Stimulated activated CD4-positive, alpha-beta T cell treated with anti-CD3 and anti-CD28 coated beads, Interleukin-1b, Interleukin-23, amount 100 ng/mL, for 1 hour (primary cell): ENCODE data around the gene SEC11C.
"Not testable (repeated sequence)": the region's sequence is repeated elsewhere in the genome, so short reads cannot be mapped to it uniquely, and the experiment has no call there.

Source experiments
- DNase-seq, 2 donors: peaks; one replicate each; pipeline ENCODE4 v3.0.0-alpha.2; 2020; ENCODE audit warnings: low read depth in 2 of 2

Gene SEC11C

DNA sequence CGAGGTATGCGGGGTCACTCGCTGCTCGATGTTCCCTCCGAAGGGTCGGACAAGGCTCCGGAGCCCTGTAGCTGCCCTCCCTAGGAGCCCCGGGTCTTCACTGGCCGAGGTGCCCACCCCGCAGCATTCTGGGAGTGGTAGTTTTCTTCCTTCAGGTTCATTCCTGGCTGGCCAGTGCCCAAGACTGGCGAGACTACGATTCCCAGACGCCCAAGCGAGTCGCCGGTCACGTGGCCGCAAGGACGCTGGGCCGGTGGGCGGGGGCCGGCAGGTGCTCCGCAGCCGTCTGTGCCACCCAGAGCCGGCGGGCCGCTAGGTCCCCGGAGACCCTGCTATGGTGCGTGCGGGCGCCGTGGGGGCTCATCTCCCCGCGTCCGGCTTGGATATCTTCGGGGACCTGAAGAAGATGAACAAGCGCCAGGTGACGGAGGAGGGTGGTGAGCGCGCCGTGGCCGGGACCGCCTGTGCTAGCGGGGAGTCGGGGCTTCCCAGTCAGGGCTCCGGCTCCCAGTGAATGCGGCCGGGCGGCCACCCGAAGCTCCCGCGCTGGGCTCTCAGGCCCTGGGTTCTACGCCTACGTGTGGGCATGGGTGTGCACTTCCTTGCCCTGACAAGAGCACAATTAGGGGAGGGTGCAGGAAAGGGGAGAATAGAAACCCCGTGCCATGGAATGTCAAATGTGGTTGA is at the start of gene SEC11C:
Gene SEC11C (plus strand): TSS at position 270 of the 687 bp plus-strand sequence. CDS start 65 bp downstream, at position 335.
- peak; percentile 86 for DNase-seq

DNA sequence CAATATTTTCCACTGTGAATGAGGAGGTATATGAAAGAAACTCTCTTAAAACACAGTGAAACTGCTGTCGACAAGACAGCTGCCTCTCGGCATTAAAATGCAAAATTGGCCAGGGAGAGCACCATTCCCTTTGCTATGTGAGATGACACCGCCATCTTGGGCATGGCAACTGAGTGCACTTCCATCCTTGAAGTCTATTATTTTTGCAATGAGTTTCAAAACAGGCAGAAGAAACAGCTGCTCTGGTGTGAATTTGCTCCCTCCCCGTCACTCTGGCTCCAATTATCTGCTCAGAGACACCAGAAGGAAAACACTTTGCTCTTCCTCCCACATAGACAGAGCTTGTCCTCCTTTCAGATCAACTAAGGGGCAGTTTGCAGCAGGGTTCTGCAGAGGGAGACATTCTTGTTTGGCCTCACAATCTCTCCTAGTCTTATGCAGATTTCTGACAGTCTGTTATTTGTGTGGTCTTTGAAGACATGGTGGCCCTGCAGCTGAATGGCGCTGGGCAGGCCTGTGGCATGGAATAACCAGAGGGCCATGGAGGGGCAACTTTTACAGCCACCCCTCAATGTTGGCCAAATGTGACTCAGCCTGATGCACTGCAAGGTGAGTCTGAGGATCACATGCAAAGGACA is 48.6 kb upstream of the SEC11C start:
- DNase-seq = no peak

DNA sequence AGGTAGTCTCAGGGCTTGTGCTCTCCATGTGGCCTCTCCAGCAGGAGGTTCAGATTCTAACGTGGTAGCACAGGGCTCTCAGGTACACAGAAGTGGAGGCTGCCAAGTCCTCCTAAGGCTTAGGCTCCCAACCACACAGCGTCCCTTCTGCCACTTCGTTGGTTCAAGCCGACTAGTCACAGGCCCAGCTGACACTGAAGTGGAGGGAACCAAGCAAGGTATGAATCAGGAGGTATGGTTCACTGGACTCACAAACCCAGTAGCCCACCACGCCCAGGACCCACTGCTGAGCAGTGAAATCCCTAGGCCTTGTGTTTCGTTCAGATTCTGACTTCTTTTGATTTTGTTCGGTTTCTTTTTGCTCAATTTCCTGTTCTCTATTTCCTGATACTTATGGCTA is 46.0 kb upstream of the SEC11C start:
- no peak for DNase-seq

DNA sequence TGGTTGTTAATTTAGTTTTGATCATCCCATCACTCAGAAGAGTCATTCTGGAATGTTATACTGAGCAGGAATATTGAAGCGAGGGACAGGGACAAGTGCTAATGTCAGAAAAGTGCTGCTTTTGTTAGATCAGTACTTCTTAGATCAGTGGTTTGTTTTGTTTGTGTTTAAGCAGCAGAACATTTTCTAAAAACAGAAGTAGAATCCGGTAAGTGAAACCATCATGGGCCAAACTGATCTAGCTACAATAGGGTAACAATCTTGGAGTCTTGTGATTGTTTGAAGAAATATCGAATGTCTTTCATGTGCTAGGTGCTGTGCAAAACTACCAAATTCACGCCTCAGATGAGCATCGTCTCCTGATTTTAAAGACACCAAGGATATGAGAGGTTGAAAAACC is 45.1 kb upstream of the SEC11C start:
- no peak for DNase-seq

DNA sequence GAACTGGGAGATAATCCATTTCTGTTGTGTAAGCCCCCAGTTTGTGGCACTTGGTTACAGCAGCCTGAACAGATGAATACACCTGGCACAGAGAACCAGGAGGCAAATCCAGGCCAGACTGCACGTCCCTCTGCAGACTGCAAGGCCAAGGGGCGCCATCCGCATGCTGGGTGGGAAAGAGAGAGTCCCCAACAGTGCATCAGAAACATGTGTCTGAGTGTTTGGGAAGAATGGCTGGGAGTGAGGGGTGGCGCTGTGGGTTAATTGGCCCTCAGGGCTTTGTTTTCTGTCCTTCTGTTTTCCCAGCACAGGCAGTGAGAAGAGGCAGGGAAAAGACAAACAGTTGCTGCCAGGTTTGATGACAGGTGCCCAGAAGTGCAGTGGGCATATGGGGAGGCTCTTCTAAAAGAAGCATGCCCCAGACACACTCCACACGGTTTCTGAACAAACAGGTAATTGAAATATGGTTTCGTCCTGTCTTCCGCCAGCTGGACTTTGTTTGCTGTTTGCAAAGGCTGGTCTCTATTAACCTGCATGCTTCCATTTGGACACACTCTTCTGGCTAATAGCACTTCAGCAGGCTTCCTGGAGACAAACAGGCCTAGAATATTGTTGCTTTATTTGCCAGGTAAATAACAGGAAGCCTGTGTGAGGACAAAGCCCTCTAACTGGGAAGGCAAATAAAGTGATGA is 43.4 kb upstream of the SEC11C start:
- DNase-seq = no peak

DNA sequence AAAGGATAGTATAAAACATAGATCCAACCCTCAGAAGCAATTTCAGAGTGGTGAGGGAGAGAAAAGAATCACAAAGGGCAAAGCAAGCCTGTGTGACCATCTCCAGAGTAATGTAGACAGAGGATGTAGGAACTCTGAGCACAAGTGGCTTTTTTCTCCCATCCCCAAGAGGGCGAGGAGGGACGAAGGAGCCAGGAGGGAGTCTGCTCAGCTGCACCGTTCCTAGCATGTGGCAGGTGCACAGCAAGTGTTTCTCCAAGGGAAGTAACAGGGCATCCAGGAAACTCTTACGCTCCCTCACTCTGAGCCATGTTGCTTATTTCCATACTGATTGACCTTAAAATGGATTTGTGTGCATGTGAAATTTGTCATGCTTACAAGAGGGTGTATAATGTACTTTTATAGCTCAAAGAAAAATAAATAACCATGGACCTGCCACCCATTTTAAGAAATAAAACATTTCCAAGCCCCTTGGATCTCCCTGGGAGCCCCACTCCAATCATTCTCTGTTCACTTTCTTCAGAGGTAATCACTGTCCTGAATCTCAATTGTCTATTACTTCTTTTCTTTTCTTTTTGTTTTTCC is 37.8 kb upstream of the SEC11C start:
- DNase-seq = no peak

DNA sequence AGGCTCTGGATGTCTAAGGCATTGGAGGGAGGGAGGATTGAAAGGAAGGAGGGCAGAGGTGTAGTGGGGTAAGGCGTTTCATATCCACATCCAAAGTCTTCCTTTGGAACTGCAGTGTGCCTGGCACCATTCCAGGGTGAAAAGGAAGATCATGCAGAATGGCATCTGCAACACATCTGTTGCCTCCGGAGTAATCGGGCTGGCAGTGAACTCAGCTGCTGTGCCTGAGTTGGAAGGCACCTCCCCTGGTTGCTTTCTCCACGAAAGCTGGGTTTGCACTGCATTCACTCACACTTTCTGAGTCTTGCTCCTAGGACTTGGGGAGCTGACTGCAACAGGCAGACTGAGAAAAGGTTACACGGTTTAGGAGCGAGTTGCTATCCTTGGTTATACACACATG is 30.3 kb upstream of the SEC11C start:
- DNase-seq = no peak

DNA sequence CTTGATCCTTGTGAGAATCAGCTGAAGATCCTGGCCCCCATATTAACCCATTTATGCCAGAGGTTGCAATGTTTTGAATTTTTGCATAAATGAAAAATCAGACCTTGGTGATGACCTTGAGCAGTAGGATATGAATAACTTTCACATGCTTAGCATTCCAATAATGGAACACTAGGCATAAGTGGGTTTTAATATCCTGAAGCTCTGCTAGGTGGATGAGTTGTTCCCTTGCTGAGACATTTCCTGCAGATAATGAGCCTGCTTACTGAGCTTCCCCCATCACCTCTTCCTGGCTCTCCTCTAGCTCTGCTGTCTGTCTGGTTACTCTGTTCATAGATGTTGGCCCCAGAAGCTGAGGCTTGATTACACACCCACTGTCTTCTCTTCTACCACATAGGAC is 25.5 kb upstream of the SEC11C start:
- no peak for DNase-seq

DNA sequence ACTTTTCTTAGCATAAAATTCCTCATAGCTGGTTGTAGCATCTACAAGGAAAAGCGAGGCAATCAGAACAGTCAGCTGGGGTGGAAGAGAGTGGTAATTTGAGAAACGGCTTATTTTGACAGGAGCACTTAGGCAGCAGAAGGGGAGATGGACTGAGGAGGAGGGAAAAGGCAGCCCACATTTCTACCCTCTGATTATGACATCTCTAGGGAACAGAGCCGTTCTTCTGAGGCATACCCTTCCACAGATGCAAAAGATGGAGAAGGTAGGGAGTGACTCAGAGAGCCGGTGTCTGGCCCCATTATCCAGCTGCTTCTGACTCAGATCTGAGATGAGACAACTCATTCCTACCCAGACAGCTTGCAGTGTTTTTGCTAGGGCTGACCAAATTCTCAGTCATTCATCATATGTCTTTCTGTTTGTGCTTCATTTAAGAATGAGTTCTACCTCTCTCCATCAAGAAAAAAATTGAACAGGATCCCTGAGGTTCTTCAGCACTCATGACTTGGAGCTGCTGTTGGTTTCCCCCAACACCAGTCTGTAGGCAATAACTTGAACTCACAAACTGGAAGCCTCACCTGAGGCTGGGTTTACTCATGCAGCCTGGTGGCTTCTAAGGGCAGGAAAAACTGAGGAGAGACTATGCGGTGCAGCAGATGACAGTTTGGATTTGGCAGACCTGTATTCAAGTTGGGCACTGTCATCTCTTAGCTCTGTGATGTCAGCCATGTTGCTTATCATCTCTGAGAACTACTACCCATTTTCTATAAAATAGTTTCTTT is 15.9 kb upstream of the SEC11C start:
- no peak for DNase-seq

DNA sequence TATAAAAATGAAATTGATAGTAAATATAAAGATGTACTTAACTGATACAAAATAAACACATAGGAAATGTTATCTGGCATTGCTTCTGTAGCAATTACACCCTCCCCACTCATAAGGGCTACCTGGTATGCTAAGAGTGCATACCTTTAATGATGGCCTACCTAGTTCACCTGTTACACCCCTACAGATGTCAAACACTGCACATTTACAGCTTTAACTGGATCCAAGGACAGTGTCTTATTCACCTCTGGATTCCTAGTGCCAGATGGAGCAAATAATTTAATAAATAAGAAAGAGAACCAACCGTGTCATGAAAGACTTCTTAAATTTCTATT is 15.3 kb upstream of the SEC11C start:
- no peak for DNase-seq

DNA sequence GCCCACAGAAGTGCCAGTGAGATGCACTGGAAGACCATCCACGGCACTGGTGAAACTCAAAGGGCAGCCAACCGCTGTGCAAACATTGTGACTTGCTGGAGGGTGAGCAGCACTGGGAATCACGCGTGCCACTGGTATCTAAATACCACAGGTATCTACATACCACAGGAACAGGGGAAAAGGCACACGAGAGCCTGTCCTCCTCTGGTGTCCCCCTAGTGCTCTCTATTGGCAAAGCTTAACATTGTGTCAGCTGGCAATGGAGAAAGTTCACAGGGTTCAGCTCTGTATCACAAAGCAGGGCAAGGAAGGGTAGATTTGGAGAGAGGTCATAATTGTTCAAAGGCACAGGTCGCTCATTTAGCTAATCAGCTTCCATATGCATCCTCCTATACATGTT is 12.6 kb upstream of the SEC11C start:
- no peak for DNase-seq

DNA sequence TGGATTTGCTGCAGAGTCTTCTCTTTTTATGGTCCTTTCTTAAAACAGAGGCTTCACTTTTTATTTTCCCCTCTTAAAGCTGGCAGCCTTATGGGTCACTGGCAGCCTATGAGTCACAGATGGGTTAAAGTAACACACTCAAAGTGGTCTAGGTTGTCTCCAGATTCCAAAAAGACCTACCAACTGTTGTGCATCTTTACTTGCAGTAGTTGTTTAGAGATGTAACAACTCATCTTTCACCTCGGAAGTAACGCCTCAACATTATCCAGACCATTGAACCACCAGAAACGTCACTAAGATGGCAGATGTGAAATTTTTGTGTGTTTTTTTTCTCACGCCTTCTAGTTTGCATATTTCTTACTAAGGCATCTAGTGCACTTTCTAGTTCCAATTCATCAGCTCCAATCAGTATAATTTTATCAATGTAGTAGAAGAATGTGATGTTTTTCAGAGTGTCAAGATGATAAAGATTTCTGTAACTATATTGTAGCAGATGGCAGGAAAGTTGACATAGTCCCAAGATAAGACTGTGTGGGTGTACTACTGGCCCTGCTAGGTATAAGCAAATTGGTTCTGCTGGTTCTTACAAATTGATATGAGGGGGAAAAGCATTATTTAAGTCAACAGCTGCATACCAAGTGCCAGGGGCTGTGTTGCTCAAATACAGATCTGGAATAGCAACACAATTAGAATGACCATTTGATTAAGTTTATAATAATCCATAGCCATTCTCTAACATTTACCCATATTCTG is 9.6 kb upstream of the SEC11C start:
- no peak for DNase-seq

DNA sequence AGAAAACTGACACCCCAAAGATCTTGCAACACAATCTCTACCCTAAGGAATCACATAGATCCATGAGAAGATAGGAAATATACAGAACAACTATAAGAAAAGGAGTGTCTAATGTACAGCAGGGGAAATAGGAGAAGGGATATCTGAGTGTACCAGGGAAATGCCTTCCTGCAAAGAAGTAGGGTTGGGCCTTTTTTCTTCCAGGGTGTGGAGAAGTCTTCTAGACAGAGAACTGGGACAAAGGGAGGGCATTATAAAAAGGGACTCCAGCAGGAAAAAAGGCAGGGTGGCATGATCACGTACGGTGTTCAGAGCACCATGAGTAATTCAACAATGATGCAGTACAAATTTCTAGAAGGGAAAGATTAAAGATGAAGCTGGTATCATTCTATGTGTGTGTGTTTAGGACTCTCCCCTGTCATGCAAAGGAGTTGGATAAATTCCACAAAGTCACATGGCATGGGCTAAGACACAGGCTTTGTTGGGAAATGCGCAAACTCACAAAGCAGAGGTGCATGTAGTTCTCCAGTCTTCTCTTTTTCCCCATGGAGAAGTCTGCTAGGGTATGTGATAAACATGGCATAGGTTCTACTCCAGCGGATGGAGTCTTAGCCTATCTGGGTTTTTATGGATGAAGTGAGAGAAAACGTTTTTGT is 6.7 kb upstream of the SEC11C start:
- DNase-seq = no peak

DNA sequence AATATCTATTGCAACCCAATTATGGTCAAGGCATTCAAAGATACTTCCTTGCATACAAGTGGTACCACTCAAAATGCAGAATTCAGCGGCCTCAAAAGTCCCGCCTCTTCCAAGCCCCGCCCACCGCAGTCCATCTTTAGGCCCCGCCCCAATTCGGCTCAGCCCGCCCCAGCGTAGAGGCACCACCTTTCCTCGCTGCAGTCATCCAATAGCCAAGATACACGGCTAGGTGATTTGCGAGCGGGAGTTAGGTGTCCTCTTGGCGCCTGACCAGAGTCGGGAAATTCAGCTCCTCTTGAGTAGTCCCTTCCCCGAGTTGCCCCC is 431 bp upstream of the SEC11C start:
- peak; percentile 83 for DNase-seq

DNA sequence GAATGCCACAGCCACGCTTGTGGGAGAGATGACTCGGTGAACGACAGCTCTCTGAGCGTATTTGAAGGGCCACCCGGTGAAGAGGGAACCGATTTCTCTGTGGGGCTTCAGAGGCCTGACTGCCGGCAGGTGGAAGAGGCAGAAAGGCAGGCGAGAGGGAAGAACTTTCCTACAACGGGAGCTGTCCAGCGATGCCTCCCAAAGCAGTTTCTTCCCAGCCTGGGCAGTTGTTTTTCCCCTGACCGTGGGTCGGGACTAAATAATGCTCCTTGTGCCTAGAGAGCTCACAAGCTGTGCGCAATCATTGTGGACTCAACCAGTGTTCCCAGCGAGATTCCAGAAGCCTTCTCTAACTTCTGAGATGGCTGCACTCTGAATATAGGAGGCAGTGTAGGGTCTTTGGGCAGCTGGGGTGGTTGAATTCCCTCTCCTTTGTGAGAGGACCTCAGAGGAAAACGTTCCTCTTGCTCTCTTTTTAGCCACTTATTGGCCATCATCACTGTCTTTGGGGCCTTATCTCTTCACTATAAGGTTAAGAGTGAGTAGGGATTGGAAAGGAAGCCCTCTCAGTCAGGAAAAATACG is 710 bp downstream of the SEC11C start:
- no peak for DNase-seq

DNA sequence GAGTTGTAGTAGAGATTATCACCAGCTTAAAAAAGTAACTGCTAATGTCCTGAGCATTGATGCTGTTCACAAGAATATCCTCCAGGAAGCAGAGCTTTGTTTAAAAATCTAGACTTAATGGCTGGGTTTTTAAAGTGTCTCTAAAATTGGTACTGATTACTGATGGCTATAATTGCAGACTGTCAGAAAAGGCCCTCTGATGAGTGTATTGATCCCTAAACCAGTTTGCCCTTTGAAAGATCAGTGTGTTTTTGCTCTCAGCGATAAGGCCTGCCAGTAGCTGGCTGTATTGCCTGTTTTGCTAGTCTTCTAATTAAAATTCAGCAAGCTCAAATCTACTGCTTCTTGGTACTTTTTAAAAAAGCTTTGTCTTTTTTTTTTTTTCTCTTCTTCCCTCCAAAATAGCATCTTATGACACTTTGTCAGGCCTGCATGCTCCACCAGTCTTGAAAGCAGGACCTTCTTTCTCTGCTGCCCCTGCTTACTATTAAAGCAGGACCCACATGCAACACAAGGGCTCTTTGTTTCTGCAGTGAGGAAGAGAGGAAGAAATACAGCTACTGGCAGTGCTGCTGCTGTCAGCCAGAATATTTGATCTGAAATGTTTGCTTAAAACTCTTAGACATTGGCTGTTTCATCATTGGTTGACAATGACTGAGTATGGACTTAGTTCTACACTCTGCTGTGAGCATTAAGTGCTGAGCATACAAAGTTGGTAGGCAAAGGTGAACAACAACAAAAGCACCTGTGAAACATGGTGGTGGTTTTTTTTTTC is 1.8 kb downstream of the SEC11C start:
- no peak for DNase-seq

DNA sequence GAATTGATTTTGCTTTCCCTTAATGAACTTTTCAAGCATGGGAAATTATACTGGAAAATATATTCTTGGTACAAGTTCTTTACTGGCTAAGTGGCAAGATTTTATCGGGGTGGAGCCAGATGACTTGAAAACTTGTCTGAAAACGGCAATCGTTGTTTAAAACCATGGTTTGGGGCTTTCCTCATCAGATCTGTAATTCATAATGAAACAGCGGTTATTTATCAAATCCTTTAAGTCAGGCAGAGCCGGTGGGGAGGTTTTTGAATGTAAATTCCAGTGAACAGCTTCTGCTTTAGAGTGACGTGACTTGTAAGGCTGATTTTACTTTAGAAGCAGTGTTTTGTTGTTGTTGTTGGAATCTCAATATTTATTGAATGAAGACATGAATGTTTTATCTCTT is 2.6 kb downstream of the SEC11C start:
- DNase-seq = no peak

DNA sequence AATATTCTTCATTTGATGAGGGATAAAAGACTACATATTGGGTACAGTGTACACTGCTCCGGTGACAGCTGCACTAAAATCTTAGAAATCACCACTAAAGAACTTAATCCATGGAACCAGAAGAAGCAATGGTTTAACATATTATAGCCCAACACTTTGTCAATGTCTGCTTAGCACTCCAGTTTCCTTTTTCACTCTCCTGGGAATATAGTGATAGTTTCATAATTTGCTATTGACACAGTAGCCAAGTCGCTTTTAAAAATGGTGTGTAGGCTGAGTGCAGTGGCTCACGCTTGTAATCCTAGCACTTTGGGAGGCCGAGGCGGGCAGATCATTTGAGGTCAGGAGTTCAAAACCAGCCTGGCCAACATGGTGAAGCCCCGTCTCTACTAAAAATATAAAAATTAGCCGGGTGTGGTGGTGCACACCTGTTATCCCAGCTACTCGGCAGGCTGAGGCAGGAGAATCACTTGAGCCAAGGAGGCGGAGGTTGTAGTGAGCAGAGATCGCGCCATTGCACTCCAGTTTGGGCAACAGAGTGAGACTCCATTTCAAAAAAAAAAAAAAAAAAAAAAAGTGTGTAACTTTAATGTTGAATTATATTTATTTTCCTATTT is 3.2 kb downstream of the SEC11C start:
- DNase-seq = not testable (repeated sequence)

DNA sequence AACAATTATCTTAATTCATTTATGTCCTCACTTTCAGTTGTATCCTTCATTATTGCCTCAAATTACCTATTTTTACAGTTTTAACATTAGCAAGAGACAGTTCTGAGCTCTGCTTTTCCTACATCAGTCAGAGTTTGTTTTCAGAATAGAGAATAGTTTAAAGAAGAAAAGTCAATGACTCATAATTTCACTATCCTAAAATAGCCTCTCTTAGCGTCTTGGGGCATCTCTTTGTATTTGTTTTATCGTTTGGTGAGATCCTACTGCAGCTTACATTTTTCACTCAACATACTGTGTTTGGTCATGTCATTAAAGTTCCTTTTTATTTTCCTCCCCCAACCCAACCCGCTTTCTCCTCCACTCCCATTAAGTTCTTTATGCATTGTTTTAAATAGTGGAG is 3.8 kb downstream of the SEC11C start:
- no peak for DNase-seq
